ACC112 (cell line): Measurements from ENCODE around the gene DNAH17.

ENCODE experiments used
- H2AFZ ChIP-seq: fragments of 200-600 bp; sonication (generic); one replicate; pipeline ENCODE4 v1.6.0; 2017; ENCODE audit warnings: antibody characterized with exemption, low read length; ENCODE audit not compliant: unreplicated experiment
- H3K27ac ChIP-seq: fragments of 200-600 bp; sonication (generic); 2 replicates; pipeline ENCODE4 v1.5.1; 2014; ENCODE audit warnings: low read depth, mild to moderate bottlenecking, antibody characterized with exemption, low read length, moderate library complexity
- H3K27me3 ChIP-seq: fragments of 200-600 bp; sonication (generic); 2 replicates; pipeline ENCODE4 v1.6.1; 2014; ENCODE audit warnings: mild to moderate bottlenecking, antibody characterized with exemption, low read length, moderate library complexity, mixed read lengths; ENCODE audit not compliant: insufficient read depth
- H3K36me3 ChIP-seq: fragments of 200-600 bp; sonication (generic); 2 replicates; pipeline ENCODE4 v1.6.1; 2016; ENCODE audit warnings: mild to moderate bottlenecking, antibody characterized with exemption, low read length, moderate library complexity, mixed read lengths; ENCODE audit not compliant: insufficient read depth
- H3K4me1 ChIP-seq: fragments of 200-600 bp; sonication (generic); one replicate; pipeline ENCODE4 v1.6.1; 2016; ENCODE audit warnings: low read length, mixed read lengths; ENCODE audit not compliant: insufficient read depth, unreplicated experiment, control insufficient read depth
- H3K4me3 ChIP-seq: fragments of 200-600 bp; sonication (generic); 2 replicates; pipeline ENCODE4 v1.5.1; 2014; ENCODE audit warnings: mild to moderate bottlenecking, low read depth, low read length
- H3K79me2 ChIP-seq: fragments of 200-600 bp; sonication (generic); one replicate; pipeline ENCODE4 v1.6.0; 2016; ENCODE audit warnings: low read length; ENCODE audit not compliant: control insufficient read depth, unreplicated experiment, insufficient read depth

Gene DNAH17

GRCh38 chr17:78460951-78461798 lies 116.0 kb downstream of the DNAH17 start:
- H3K27me3 ChIP-seq = no peaks in the 10 kb centered on the region
- H3K79me2 ChIP-seq = no peaks in the 10 kb centered on the region
- H2AFZ ChIP-seq = no peak overlapping the region
- no peaks in the 10 kb centered on the region for H3K4me1 ChIP-seq
- H3K4me3 ChIP-seq = no peak overlapping the region
- H3K36me3 ChIP-seq = no peaks in the 10 kb centered on the region
- no peak overlapping the region for H3K27ac ChIP-seq

- no peak overlapping the region for H2AFZ ChIP-seq
- H3K27ac ChIP-seq = no peak overlapping the region
- H3K27me3 ChIP-seq = no peaks in the 10 kb centered on the region
- no peak overlapping the region for H3K4me3 ChIP-seq
- H3K79me2 ChIP-seq = no peaks in the 10 kb centered on the region
- no peaks in the 10 kb centered on the region for H3K36me3 ChIP-seq
- no peaks in the 10 kb centered on the region for H3K4me1 ChIP-seq
Measured at GRCh38 chr17:78460176-78460675, 117.0 kb downstream of the DNAH17 start.

GRCh38 chr17:78459696-78460095 lies 117.5 kb downstream of the DNAH17 start:
- H3K27me3 ChIP-seq = no peaks in the 10 kb centered on the region
- no peak overlapping the region for H3K27ac ChIP-seq

GRCh38 chr17:78458736-78459335 lies 118.4 kb downstream of the DNAH17 start:
- no peak overlapping the region for H3K27ac ChIP-seq

More at GRCh38 chr17:78459696-78460095, 117.5 kb downstream of the DNAH17 start:
- no peak overlapping the region for H2AFZ ChIP-seq
- H3K4me3 ChIP-seq = no peak overlapping the region
- no peaks in the 10 kb centered on the region for H3K79me2 ChIP-seq
- no peaks in the 10 kb centered on the region for H3K36me3 ChIP-seq
- H3K4me1 ChIP-seq = no peaks in the 10 kb centered on the region

GRCh38 chr17:78458091-78458490 lies 119.1 kb downstream of the DNAH17 start:
- H3K4me1 ChIP-seq = no peaks in the 10 kb centered on the region
- H3K27me3 ChIP-seq = no peaks in the 10 kb centered on the region
- H3K4me3 ChIP-seq = no peak overlapping the region
- H2AFZ ChIP-seq = no peak overlapping the region
- no peaks in the 10 kb centered on the region for H3K36me3 ChIP-seq
- H3K27ac ChIP-seq = no peak overlapping the region
- H3K79me2 ChIP-seq = no peaks in the 10 kb centered on the region

More at GRCh38 chr17:78458736-78459335, 118.4 kb downstream of the DNAH17 start:
- Histone ChIP-seq H3K79me2 (no peaks in the 10 kb centered on the region), H3K4me1 (no peaks in the 10 kb centered on the region), H2AFZ (no peak overlapping the region), H3K4me3 (no peak overlapping the region), H3K36me3 (no peaks in the 10 kb centered on the region), H3K27me3 (no peaks in the 10 kb centered on the region)

GRCh38 chr17:78454346-78454745 lies 122.8 kb downstream of the DNAH17 start:
- Histone ChIP-seq H2AFZ (no peak overlapping the region), H3K4me1 (no peaks in the 10 kb centered on the region), H3K79me2 (no peaks in the 10 kb centered on the region), H3K27ac (no peak overlapping the region), H3K4me3 (no peak overlapping the region), H3K27me3 (no peaks in the 10 kb centered on the region), H3K36me3 (no peaks in the 10 kb centered on the region)

- H3K4me1 ChIP-seq = no peaks in the 10 kb centered on the region
- H3K27ac ChIP-seq = no peak overlapping the region
- no peak overlapping the region for H3K4me3 ChIP-seq
- H2AFZ ChIP-seq = no peak overlapping the region
- H3K36me3 ChIP-seq = no peaks in the 10 kb centered on the region
- H3K79me2 ChIP-seq = no peaks in the 10 kb centered on the region
- no peaks in the 10 kb centered on the region for H3K27me3 ChIP-seq
Measured at GRCh38 chr17:78451753-78452152, 125.4 kb downstream of the DNAH17 start.

- Histone ChIP-seq H3K36me3 (no peaks in the 10 kb centered on the region), H3K79me2 (no peaks in the 10 kb centered on the region), H3K27me3 (no peaks in the 10 kb centered on the region), H2AFZ (no peak overlapping the region), H3K27ac (no peak overlapping the region), H3K4me1 (no peaks in the 10 kb centered on the region), H3K4me3 (no peak overlapping the region)
Measured at GRCh38 chr17:78450696-78451345, 126.4 kb downstream of the DNAH17 start.

GRCh38 chr17:78449983-78450595 lies 127.1 kb downstream of the DNAH17 start:
- H3K27ac ChIP-seq = no peak overlapping the region
- H3K27me3 ChIP-seq = peaks cover 3% of the 10 kb centered on the region; the same call in 1 of the 2 replicates

GRCh38 chr17:78448356-78448993 lies 128.7 kb downstream of the DNAH17 start:
- Histone ChIP-seq H2AFZ (no peak overlapping the region), H3K27ac (no peak overlapping the region), H3K27me3 (peaks cover 14% of the 10 kb centered on the region; the same call in 1 of the 2 replicates), H3K4me3 (no peak overlapping the region), H3K36me3 (no peaks in the 10 kb centered on the region), H3K4me1 (no peaks in the 10 kb centered on the region), H3K79me2 (no peaks in the 10 kb centered on the region)

More at GRCh38 chr17:78449983-78450595, 127.1 kb downstream of the DNAH17 start:
- Histone ChIP-seq H3K4me3 (no peak overlapping the region), H3K36me3 (no peaks in the 10 kb centered on the region), H3K79me2 (no peaks in the 10 kb centered on the region), H2AFZ (no peak overlapping the region), H3K4me1 (no peaks in the 10 kb centered on the region)
